PC-3 (cell line): ENCODE data around the gene MRPS17. TPM values are rescaled to one million over a fixed set of nuclear protein-coding genes. Genes with fewer than 3 reads are reported as not detected.

Experiments used
- total RNA-seq: library from RNA; depleted of rRNA; stranded (reverse); fragments of >200 nt; gene quantifications from 2 replicates; pipeline ENCODE4 v1.2.3, GENCODE V29; 2014; rRNA removed

The MRPS17 gene
- total RNA-seq, 1 experiment from 2014 or later = 20.1 TPM

Other genes starting within 250 kb of the MRPS17 start
- not detected in 2 replicates for gene SEPTIN14, start 89.1 kb upstream of the MRPS17 start, total RNA-seq
- 2.0 and 2.1 TPM in 2 replicates for gene ZNF713, start 64.4 kb upstream of the MRPS17 start, total RNA-seq
- 63.9 and 65.8 TPM in 2 replicates for gene NIPSNAP2, start 12.7 kb downstream of the MRPS17 start, total RNA-seq
- gene PSPH, start 99.6 kb downstream of the MRPS17 start, total RNA-seq = 54.0 and 66.3 TPM in 2 replicates
- 316 and 338 TPM in 2 replicates for gene CCT6A, start 99.9 kb downstream of the MRPS17 start, total RNA-seq
- 57.4 and 65.6 TPM in 2 replicates for gene SUMF2, start 112.4 kb downstream of the MRPS17 start, total RNA-seq
- 0.75 and 1.3 TPM in 2 replicates for gene PHKG1, start 141.1 kb downstream of the MRPS17 start, total RNA-seq
- 499 and 578 TPM in 2 replicates for gene CHCHD2, start 154.6 kb downstream of the MRPS17 start, total RNA-seq
- gene NUPR2, start 164.5 kb downstream of the MRPS17 start, total RNA-seq = not detected in 2 replicates